Measurements from ENCODE around the gene ALDH3B2.

ALDH3B2 gene

GRCh38 chr11:67612751-67613150 is 61.7 kb downstream of the ALDH3B2 start:
- Histone ChIP-seq H3K27ac (replicated peaks) (no peak overlapping the region; the same call in 1 of the 2 replicates), H3K4me3 (replicated peaks; ENCODE audit: insufficient read depth, low read length) (no peak overlapping the region), H3K27me3 (ENCODE audit: insufficient read depth, poor library complexity, severe bottlenecking) (no peaks in the 10 kb centered on the region)
- TF ChIP-seq POLR2AphosphoS5 (IDR thresholded peaks at IDR 0.05; ENCODE audit: low read depth) (no peak), GABPA (IDR thresholded peaks at IDR 0.05; ENCODE audit: low read depth) (no peak), SPI1 (IDR thresholded peaks at IDR 0.05; ENCODE audit: borderline replicate concordance, low read depth) (no peak), CTCF (IDR thresholded peaks at IDR 0.05; ENCODE audit: insufficient read depth, low read length) (no peak), REST (IDR thresholded peaks at IDR 0.05; ENCODE audit: insufficient replicate concordance, low read depth) (no peak)
- no peak for DNase-seq (ENCODE audit: low read depth in 1 of 2, low spot score in 1 of 2)
